Measurements from ENCODE around the gene OLFML2A. TPM values are rescaled to one million over a fixed set of nuclear protein-coding genes. Genes with fewer than 3 reads are reported as not detected.
A peak's percentile ranks its signal among the peaks of the same experiment; 100 is the strongest.

OLFML2A gene
- polyA plus RNA-seq, 1 donor, result 11.7 TPM

- no peak for DNase-seq
- Histone ChIP-seq H3K4me1 (ENCODE audit: control insufficient read depth, insufficient read depth, low read length) (peaks cover 15% of the 10 kb centered on the region), H3K9me3 (ENCODE audit: control insufficient read depth, low read depth, low read length) (no peaks in the 10 kb centered on the region), H3K36me3 (ENCODE audit: control insufficient read depth, insufficient read depth, low read length) (no peaks in the 10 kb centered on the region), H3K4me3 (ENCODE audit: low read length) (peak overlapping the region; percentile 27), H3K27ac (ENCODE audit: low read length) (no peak overlapping the region), H3K27me3 (ENCODE audit: control insufficient read depth, insufficient read depth, low read length) (peaks cover 34% of the 10 kb centered on the region)
- 37% methylated on average over 3 of the region's 12 CpGs for WGBS (ENCODE audit: insufficient coverage, low lambda C conversion rate)
These were observed 347 bp upstream of the OLFML2A start for GRCh38 chr9:124776618-124776953.

DNA sequence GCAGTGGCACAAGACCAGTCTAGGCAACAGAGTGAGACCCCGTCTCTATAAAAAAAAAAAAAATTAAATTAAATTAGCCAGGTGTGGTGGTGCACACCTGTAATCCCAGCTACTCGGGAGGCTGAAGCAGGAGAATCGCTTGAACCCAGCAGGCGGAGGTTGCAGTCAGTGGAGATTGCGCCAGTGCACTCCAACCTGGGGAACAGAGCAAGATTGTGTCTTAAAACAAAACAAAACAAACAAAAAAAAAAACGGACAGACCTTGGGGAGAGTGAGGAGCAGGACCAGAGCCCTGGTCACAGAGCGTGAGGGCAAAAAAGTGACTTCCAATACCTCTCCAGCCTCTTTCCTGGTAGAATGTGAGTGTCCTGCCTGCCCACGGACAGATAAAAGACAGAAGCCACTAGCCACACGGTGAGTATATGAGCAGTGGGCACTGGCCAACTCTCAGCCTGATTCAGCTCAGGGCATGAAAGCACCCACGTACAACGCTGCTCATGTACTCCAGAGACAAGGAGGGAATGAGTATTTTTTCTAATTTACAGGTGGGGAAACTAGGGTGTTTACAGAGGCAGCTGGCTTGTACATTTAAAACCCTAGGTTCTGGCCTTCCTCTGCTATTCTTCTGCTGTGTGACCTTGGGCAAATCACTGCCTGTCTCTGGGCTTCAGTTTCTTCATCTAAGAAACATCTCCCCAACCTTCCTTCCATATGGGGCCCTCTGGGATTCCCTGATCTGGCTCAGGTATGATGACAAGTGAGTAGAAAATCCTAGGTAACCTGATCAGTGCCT, 1.8 kb downstream of the OLFML2A start:
- no CpG with 5 or more reads among the region's 11 CpGs for WGBS (ENCODE audit: insufficient coverage, low lambda C conversion rate)
- peaks cover 15% of the 10 kb centered on the region for H3K4me1 ChIP-seq (ENCODE audit: control insufficient read depth, insufficient read depth, low read length)
- no peak for DNase-seq
- peaks cover 34% of the 10 kb centered on the region for H3K27me3 ChIP-seq (ENCODE audit: control insufficient read depth, insufficient read depth, low read length)
- H3K27ac ChIP-seq (ENCODE audit: low read length), result peak overlapping the region; percentile 40
- no peaks in the 10 kb centered on the region for H3K9me3 ChIP-seq (ENCODE audit: control insufficient read depth, low read depth, low read length)
- no peaks in the 10 kb centered on the region for H3K36me3 ChIP-seq (ENCODE audit: control insufficient read depth, insufficient read depth, low read length)
- no peak overlapping the region for H3K4me3 ChIP-seq (ENCODE audit: low read length)

DNA sequence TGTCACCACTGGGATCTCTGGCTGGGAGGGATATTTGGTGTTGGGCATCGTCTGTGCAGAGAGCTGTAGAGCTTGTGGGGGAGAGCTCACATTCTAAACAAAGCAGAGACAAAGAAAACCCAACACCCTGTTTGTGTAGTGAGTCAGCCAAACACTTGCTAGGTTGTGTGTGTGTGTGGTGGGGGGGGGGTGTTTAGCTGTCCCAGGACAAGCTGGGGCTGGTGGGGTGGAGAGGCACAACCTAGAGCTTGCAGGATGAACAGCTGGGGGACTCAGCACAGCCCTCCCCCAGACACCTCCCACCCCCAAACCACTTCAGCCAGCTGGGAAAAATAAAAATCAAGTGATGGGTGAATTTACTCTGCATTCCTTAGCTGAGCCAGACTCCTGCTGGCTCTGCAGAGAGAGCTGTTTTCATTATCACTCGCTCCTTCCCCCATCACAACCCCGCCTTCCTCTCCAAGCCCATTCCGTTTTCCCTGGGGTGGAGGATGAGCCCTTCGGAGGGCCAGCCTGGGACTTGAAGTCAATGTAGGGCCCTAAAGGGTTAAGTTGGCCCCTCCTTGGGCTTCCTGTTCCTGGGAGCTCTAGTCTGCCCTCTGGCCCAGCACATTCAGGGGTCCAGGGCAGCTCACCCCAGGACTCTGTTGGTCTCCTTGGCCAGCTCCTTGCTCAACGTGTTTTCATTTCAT, 2.6 kb downstream of the OLFML2A start:
- no peak overlapping the region for H3K4me3 ChIP-seq (ENCODE audit: low read length)
- peaks cover 34% of the 10 kb centered on the region for H3K27me3 ChIP-seq (ENCODE audit: control insufficient read depth, insufficient read depth, low read length)
- peak overlapping the region; percentile 40 for H3K27ac ChIP-seq (ENCODE audit: low read length)
- H3K4me1 ChIP-seq (ENCODE audit: control insufficient read depth, insufficient read depth, low read length), result peaks cover 15% of the 10 kb centered on the region
- WGBS (ENCODE audit: insufficient coverage, low lambda C conversion rate), result no CpG with 5 or more reads among the region's 6 CpGs
- peak in 1 of 2 donors; percentile 30 for DNase-seq
- no peaks in the 10 kb centered on the region for H3K9me3 ChIP-seq (ENCODE audit: control insufficient read depth, low read depth, low read length)
- no peaks in the 10 kb centered on the region for H3K36me3 ChIP-seq (ENCODE audit: control insufficient read depth, insufficient read depth, low read length)

DNA sequence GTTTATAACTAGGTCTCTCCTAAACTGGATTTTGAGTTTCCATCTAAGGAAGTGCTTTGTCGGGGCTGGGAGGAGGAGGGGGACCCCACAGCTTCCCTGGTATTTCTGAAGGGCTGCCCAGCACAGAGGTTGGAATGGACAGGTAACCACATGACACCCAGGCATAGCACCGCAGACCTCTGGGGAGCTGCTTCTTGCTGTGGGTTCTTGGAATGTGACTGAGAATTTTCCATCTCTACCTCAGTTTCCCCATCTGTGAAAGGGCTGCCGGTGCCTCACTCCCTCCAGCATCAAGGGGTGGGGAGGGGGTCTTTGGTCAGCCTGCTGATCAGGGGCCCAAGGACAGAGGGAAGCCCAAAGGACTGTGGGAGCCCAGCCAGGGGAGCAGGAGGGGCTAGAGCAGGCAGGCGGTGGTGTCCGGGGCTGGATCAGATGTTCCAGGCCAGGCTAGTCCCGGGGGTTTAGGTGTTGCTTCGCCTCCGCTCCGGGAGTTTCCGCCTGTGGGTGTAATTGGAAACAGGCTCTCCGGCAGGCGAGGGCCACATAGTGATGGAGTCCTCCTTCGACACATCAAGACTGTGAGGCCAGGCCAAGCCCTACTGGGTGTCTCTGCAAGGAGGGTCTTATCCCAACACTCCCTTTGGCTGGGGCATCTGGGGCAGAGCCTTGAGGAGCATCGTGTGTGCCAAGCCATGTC, 3.3 kb downstream of the OLFML2A start:
- H3K27ac ChIP-seq (ENCODE audit: low read length), result peak overlapping the region; percentile 33
- H3K4me1 ChIP-seq (ENCODE audit: control insufficient read depth, insufficient read depth, low read length), result peaks cover 15% of the 10 kb centered on the region
- WGBS (ENCODE audit: insufficient coverage, low lambda C conversion rate), result no CpG with 5 or more reads among the region's 14 CpGs
- peaks cover 34% of the 10 kb centered on the region for H3K27me3 ChIP-seq (ENCODE audit: control insufficient read depth, insufficient read depth, low read length)
- no peaks in the 10 kb centered on the region for H3K9me3 ChIP-seq (ENCODE audit: control insufficient read depth, low read depth, low read length)
- no peak for DNase-seq
- no peak overlapping the region for H3K4me3 ChIP-seq (ENCODE audit: low read length)
- no peaks in the 10 kb centered on the region for H3K36me3 ChIP-seq (ENCODE audit: control insufficient read depth, insufficient read depth, low read length)

DNA sequence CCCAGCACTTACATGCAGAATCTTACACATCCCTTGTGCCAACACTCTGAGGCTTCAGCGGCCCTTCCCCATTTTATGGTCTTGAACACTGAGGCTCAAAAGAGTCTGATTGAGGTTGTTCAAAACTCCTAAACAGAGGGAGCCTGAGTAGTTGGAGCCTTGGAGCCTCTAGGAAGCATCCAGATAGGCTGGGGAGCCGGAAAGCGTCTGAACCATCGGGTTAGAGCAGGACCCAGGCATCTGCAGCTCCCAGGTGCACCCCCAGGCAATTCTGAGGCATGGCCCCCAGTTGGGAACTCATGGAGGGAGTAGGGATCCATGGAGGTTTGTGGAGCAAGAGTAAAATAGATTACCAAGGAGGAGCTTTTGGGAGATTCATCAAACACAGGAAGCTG, 3.8 kb downstream of the OLFML2A start:
- no CpG with 5 or more reads among the region's 4 CpGs for WGBS (ENCODE audit: insufficient coverage, low lambda C conversion rate)
- peaks cover 30% of the 10 kb centered on the region for H3K27me3 ChIP-seq (ENCODE audit: control insufficient read depth, insufficient read depth, low read length)
- H3K9me3 ChIP-seq (ENCODE audit: control insufficient read depth, low read depth, low read length), result no peaks in the 10 kb centered on the region
- no peaks in the 10 kb centered on the region for H3K36me3 ChIP-seq (ENCODE audit: control insufficient read depth, insufficient read depth, low read length)
- no peak overlapping the region for H3K4me3 ChIP-seq (ENCODE audit: low read length)
- H3K27ac ChIP-seq (ENCODE audit: low read length), result no peak overlapping the region
- peaks cover 15% of the 10 kb centered on the region for H3K4me1 ChIP-seq (ENCODE audit: control insufficient read depth, insufficient read depth, low read length)
- no peak for DNase-seq

DNA sequence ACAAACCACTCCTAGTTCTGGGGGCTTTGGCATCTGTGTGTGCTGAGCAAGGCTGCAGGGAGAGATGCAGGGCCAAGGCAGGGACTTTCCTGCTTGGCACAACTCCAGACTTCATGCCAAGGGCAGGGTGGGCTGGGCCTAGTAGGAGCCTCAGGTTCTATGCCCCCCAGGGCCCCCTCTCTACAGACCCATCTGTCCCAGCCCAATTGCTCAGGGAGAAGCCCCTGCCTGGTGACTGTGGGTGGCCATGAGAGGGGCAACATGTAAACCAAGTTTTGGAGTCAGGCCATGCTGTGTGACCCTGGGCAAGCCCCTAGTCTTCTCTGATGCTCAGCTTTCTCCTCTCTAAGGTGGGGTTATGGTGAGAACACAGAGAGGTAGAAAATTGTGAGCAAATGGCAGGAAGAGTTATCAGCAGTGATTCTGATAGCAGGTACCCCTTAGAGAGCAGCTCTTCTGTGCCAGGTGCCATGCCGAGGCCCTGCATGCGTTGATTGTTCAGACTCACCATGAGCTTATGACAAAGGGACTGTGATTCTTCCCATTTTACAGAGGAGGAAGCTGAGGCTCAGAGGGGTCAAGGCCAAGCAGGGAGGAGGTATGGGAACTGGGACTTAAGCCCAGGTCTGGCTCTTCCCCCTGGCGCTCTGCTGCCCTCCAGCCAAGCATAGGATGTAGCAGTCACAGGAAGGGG, 5.2 kb downstream of the OLFML2A start:
- H3K9me3 ChIP-seq (ENCODE audit: control insufficient read depth, low read depth, low read length), result no peaks in the 10 kb centered on the region
- H3K27ac ChIP-seq (ENCODE audit: low read length), result no peak overlapping the region
- H3K36me3 ChIP-seq (ENCODE audit: control insufficient read depth, insufficient read depth, low read length), result no peaks in the 10 kb centered on the region
- no peak for DNase-seq
- peaks cover 11% of the 10 kb centered on the region for H3K4me1 ChIP-seq (ENCODE audit: control insufficient read depth, insufficient read depth, low read length)
- whole genome bisulfite sequencing (ENCODE audit: insufficient coverage, low lambda C conversion rate), result no CpG with 5 or more reads among the region's 3 CpGs
- no peak overlapping the region for H3K4me3 ChIP-seq (ENCODE audit: low read length)
- peaks cover 19% of the 10 kb centered on the region for H3K27me3 ChIP-seq (ENCODE audit: control insufficient read depth, insufficient read depth, low read length)

DNA sequence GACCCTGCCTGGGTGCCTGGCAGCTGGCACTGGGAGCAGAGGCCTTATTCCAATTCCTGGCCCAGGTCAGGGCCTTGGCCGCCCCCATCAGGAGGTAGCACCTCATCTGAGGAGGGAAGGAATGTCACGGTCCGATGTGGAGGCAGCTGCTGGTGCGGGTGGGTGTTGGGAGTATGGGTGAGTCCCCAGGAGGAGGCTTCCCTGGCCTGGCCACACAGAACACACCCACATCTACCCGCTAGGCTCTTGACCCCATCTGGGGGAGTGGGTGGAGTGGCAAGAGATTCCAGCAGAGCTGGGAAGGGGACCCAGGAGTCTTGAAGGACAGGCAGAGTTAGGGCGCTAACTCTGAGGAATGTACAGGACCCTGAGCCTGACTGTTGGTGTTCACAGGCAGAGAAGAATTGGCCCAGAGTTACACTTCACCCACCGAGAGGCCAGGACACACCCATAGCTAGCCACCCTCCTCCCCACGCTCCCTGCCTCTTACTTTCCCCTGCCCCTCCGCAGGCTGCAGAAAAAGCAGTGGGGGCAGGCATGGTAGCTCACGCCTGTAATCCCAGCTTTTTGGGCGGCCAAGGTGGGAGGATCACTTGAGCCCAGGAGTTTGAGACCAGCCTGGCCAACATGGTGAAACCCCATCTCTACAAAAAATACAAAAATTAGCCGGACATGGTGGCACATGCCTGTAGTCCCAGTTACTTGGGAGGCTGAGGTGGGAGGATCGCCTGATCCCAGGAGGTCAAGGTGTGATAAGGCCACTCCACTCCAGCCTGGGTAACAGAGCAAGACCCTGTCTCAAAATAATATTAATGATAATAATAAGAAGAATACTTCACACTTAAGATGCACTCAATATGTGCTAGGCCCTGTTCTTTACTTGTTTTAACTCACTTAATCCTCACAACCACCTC, 6.0 kb downstream of the OLFML2A start:
- WGBS (ENCODE audit: insufficient coverage, low lambda C conversion rate), result no CpG with 5 or more reads among the region's 13 CpGs
- H3K27me3 ChIP-seq (ENCODE audit: control insufficient read depth, insufficient read depth, low read length), result peaks cover 13% of the 10 kb centered on the region
- H3K4me3 ChIP-seq (ENCODE audit: low read length), result no peak overlapping the region
- peaks cover 7% of the 10 kb centered on the region for H3K4me1 ChIP-seq (ENCODE audit: control insufficient read depth, insufficient read depth, low read length)
- no peak for DNase-seq
- H3K9me3 ChIP-seq (ENCODE audit: control insufficient read depth, low read depth, low read length), result no peaks in the 10 kb centered on the region
- no peak overlapping the region for H3K27ac ChIP-seq (ENCODE audit: low read length)
- no peaks in the 10 kb centered on the region for H3K36me3 ChIP-seq (ENCODE audit: control insufficient read depth, insufficient read depth, low read length)

- no peak overlapping the region for H3K27ac ChIP-seq (ENCODE audit: low read length)
- H3K4me1 ChIP-seq (ENCODE audit: control insufficient read depth, insufficient read depth, low read length), result peaks cover 7% of the 10 kb centered on the region
- H3K4me3 ChIP-seq (ENCODE audit: low read length), result no peak overlapping the region
- WGBS (ENCODE audit: insufficient coverage, low lambda C conversion rate), result no CpG with 5 or more reads among the region's 2 CpGs
- H3K27me3 ChIP-seq (ENCODE audit: control insufficient read depth, insufficient read depth, low read length), result peaks cover 8% of the 10 kb centered on the region
- DNase-seq, result no peak
- no peaks in the 10 kb centered on the region for H3K36me3 ChIP-seq (ENCODE audit: control insufficient read depth, insufficient read depth, low read length)
- no peaks in the 10 kb centered on the region for H3K9me3 ChIP-seq (ENCODE audit: control insufficient read depth, low read depth, low read length)
These were observed 6.9 kb downstream of the OLFML2A start for GRCh38 chr9:124783830-124784229.

- Histone ChIP-seq H3K27me3 (ENCODE audit: control insufficient read depth, insufficient read depth, low read length) (peaks cover 5% of the 10 kb centered on the region), H3K4me3 (ENCODE audit: low read length) (no peak overlapping the region), H3K9me3 (ENCODE audit: control insufficient read depth, low read depth, low read length) (no peaks in the 10 kb centered on the region), H3K27ac (ENCODE audit: low read length) (no peak overlapping the region), H3K4me1 (ENCODE audit: control insufficient read depth, insufficient read depth, low read length) (peaks cover 7% of the 10 kb centered on the region), H3K36me3 (ENCODE audit: control insufficient read depth, insufficient read depth, low read length) (no peaks in the 10 kb centered on the region)
- no CpG with 5 or more reads among the region's 2 CpGs for WGBS (ENCODE audit: insufficient coverage, low lambda C conversion rate)
- DNase-seq, result no peak
These were observed 7.6 kb downstream of the OLFML2A start for GRCh38 chr9:124784509-124784908.
